GM23338 (cell line): Measurements from ENCODE around the gene DMRTC2.
A peak's percentile ranks its signal among the peaks of the same experiment; 100 is the strongest.

Experiments used
- EZH2 ChIP-seq: fragments of 200-600 bp; sonication (generic); IDR thresholded peaks from one replicate; pipeline ENCODE4 v1.8.0; 2017; ENCODE audit warnings: antibody characterized with exemption, mild to moderate bottlenecking, low read depth; ENCODE audit not compliant: unreplicated experiment
- EZH2phosphoT487 ChIP-seq: fragments of 200-600 bp; sonication (generic); IDR thresholded peaks from one replicate; pipeline ENCODE4 v1.8.1; 2018; ENCODE audit warnings: antibody characterized with exemption; ENCODE audit not compliant: unreplicated experiment
- POLR2AphosphoS5 ChIP-seq: IDR thresholded peaks from 2 replicates; pipeline ENCODE4 v1.6.1; 2016; ENCODE audit warnings: antibody characterized with exemption, low read depth
- ZNF114 ChIP-seq: fragments of 250-450 bp; sonication (Bioruptor Pico); IDR thresholded peaks from 2 replicates; pipeline ENCODE4 v1.5.0; 2020; ENCODE audit warnings: mild to moderate bottlenecking, moderate library complexity
- TF ChIP-seq, protein P1 (sequence below), 2 experiments: fragments of 200-600 bp in 1 of 2; sonication (generic) in 1 of 2; conservative IDR thresholded peaks; 2 replicates each; pipeline versions ENCODE4 v1.5.1 to v1.6.1; 2016 to 2017; ENCODE audit warnings: antibody characterized with exemption in 2 of 2, low read depth in 2 of 2, mild to moderate bottlenecking in 2 of 2, moderate library complexity in 1 of 2

DNA sequence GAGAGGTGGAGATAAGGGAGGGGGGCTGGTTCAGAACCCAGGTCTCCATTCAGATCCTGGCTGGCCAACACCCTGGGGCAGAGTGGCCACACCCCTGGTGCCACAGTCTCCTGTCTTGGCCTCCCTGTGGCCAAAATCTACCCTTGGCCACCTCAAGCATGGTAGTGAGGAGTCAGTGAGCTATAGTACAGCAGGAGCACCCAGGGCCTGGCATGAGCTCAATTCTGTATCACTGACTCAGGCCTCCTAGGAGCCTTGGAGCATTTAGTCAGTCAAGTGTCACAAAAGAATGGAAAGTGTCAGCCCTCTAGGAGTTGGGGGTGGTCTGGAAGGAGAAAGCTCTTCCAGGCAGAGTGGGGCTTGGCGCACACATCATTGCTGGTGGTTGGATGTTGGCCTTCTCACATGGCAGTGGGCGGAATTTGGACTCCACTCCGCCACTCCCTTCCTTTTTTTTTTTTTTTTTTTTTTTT lies 25.6 kb downstream of the DMRTC2 start:
- TF ChIP-seq, protein P1, sequence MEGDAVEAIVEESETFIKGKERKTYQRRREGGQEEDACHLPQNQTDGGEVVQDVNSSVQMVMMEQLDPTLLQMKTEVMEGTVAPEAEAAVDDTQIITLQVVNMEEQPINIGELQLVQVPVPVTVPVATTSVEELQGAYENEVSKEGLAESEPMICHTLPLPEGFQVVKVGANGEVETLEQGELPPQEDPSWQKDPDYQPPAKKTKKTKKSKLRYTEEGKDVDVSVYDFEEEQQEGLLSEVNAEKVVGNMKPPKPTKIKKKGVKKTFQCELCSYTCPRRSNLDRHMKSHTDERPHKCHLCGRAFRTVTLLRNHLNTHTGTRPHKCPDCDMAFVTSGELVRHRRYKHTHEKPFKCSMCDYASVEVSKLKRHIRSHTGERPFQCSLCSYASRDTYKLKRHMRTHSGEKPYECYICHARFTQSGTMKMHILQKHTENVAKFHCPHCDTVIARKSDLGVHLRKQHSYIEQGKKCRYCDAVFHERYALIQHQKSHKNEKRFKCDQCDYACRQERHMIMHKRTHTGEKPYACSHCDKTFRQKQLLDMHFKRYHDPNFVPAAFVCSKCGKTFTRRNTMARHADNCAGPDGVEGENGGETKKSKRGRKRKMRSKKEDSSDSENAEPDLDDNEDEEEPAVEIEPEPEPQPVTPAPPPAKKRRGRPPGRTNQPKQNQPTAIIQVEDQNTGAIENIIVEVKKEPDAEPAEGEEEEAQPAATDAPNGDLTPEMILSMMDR (conservative IDR thresholded peaks at IDR 0.05; ENCODE audit: low read depth in 2 of 2), result no peak
- TF ChIP-seq EZH2, result no peak
- peak; percentile 13; the same call in 1 of the 2 replicates for TF ChIP-seq POLR2AphosphoS5
- TF ChIP-seq ZNF114 (CRISPR knock-in tag), result no peak
- no peak for TF ChIP-seq EZH2phosphoT487
